Colonic mucosa (tissue), 4 donors: ENCODE data around the gene S100B. TPM values are rescaled to one million over a fixed set of nuclear protein-coding genes. Genes with fewer than 3 reads are reported as not detected.
"Not testable (repeated sequence)": the region's sequence is repeated elsewhere in the genome, so short reads cannot be mapped to it uniquely, and the experiment has no call there.

Experiments
- DNase-seq: peaks from one replicate; pipeline ENCODE4 v3.0.0-alpha.2; 2020
- H3K27ac ChIP-seq: fragments of 200-600 bp; one replicate; pipeline ENCODE4 v1.8.0; 2021
- H3K27me3 ChIP-seq: fragments of 200-600 bp; one replicate; pipeline ENCODE4 v1.8.0; 2021
- H3K36me3 ChIP-seq: fragments of 200-600 bp; one replicate; pipeline ENCODE4 v1.8.0; 2021
- H3K4me1 ChIP-seq: fragments of 200-600 bp; one replicate; pipeline ENCODE4 v1.8.0; 2021; ENCODE audit warnings: mild to moderate bottlenecking
- H3K4me3 ChIP-seq: fragments of 200-600 bp; one replicate; pipeline ENCODE4 v1.8.0; 2021
- H3K9ac ChIP-seq, 2 donors: one replicate each; pipeline ENCODE4 v1.7.0; 2013; ENCODE audit warnings: control low read depth in 2 of 2, low read depth in 2 of 2, low read length in 2 of 2
- H3K9me3 ChIP-seq: fragments of 200-600 bp; one replicate; pipeline ENCODE4 v1.8.0; 2021
- CTCF ChIP-seq: fragments of 200-600 bp; IDR thresholded peaks from one replicate; pipeline ENCODE4 v1.8.0; 2022; ENCODE audit warnings: antibody characterized with exemption, mild to moderate bottlenecking
- intact Hi-C: fragments of 100-400 bp; cut with DNase I; formaldehyde crosslinking; loops from one replicate; pipeline ENCODE4 v1.14.1; 2022
- total RNA-seq, 2 donors: library from RNA; stranded (reverse); fragmentation: NEBNext Ultra II Directional in 1 of 2; extraction: Animal tissue kit (Norgen Biotek cat#: 25700) in 1 of 2; gene quantifications; one replicate each; pipeline ENCODE4 v1.2.1, GENCODE V29; 2021
- donor health status: healthy.
- donor health status: DM: no; HTN: no; CAD: no.
- donor health status: DM: no; HTN: no; CAD: no.

S100B gene
- total RNA-seq, 2 donors from 2014 or later: 3.3 to 8.2 TPM

GRCh38 chr21:46594276-46594675 is 10.6 kb downstream of the S100B start:
- Histone ChIP-seq H3K4me1 (no peaks in the 10 kb centered on the region), H3K27ac (no peak overlapping the region), H3K9me3 (no peaks in the 10 kb centered on the region), H3K4me3 (no peak overlapping the region), H3K9ac (no peak overlapping the region), H3K36me3 (no peaks in the 10 kb centered on the region), H3K27me3 (no peaks in the 10 kb centered on the region)
- intact Hi-C loops: no loop called here
- DNase-seq: no peak
- TF ChIP-seq CTCF: no peak

- intact Hi-C loops: no loop called here
- no peak for TF ChIP-seq CTCF
- no peak overlapping the region for H3K9ac ChIP-seq
- no peaks in the 10 kb centered on the region for H3K36me3 ChIP-seq
- H3K4me3 ChIP-seq: no peak overlapping the region
- H3K27me3 ChIP-seq: no peaks in the 10 kb centered on the region
- DNase-seq: no peak
- H3K4me1 ChIP-seq: no peaks in the 10 kb centered on the region
- H3K9me3 ChIP-seq: no peaks in the 10 kb centered on the region
- H3K27ac ChIP-seq: no peak overlapping the region
Observed at GRCh38 chr21:46585191-46585953, 19.5 kb downstream of the S100B start.

- H3K36me3 ChIP-seq: no peaks in the 10 kb centered on the region
- H3K9ac ChIP-seq: no peak overlapping the region
- no peaks in the 10 kb centered on the region for H3K4me1 ChIP-seq
- H3K27ac ChIP-seq: no peak overlapping the region
- no peaks in the 10 kb centered on the region for H3K27me3 ChIP-seq
- intact Hi-C loops: no loop called here
- no peak for DNase-seq
- H3K9me3 ChIP-seq: no peaks in the 10 kb centered on the region
- TF ChIP-seq CTCF: no peak
- H3K4me3 ChIP-seq: no peak overlapping the region
Observed at GRCh38 chr21:46581780-46582307, 23.0 kb downstream of the S100B start.

GRCh38 chr21:46579394-46579793 is 25.5 kb downstream of the S100B start:
- intact Hi-C loops, H3K36me3 ChIP-seq, H3K4me1 ChIP-seq, H3K9ac ChIP-seq, H3K9me3 ChIP-seq, H3K27ac ChIP-seq, H3K4me3 ChIP-seq, DNase-seq, H3K27me3 ChIP-seq: not testable (repeated sequence)

- H3K9ac ChIP-seq, DNase-seq, H3K27ac ChIP-seq, H3K36me3 ChIP-seq, intact Hi-C loops, H3K9me3 ChIP-seq, H3K4me1 ChIP-seq, H3K4me3 ChIP-seq, H3K27me3 ChIP-seq: not testable (repeated sequence)
Observed at GRCh38 chr21:46577786-46578185, 27.1 kb downstream of the S100B start.

GRCh38 chr21:46572850-46573249 is 32.0 kb downstream of the S100B start:
- no peaks in the 10 kb centered on the region for H3K9me3 ChIP-seq
- H3K36me3 ChIP-seq: no peaks in the 10 kb centered on the region
- no peak for TF ChIP-seq CTCF
- DNase-seq: no peak
- intact Hi-C loops: no loop called here
- H3K4me3 ChIP-seq: no peak overlapping the region
- no peak overlapping the region for H3K9ac ChIP-seq
- H3K27ac ChIP-seq: no peak overlapping the region
- no peaks in the 10 kb centered on the region for H3K27me3 ChIP-seq
- H3K4me1 ChIP-seq: no peaks in the 10 kb centered on the region
